Right lobe of liver (tissue), 4 donors: Measurements from ENCODE around the gene POLR1B.

Source experiments
- CTCF ChIP-seq, 4 donors: fragments of 200-600 bp in 3 of 4; fragments of 450-650 bp in 1 of 4; IDR thresholded peaks; one replicate each; pipeline versions ENCODE4 v1.5.1 to v1.8.0; 2016 to 2022; ENCODE audit warnings: antibody characterized with exemption in 4 of 4, mild to moderate bottlenecking in 2 of 4
- POLR2A ChIP-seq: fragments of 450-650 bp; IDR thresholded peaks from one replicate; pipeline ENCODE4 v1.6.1; 2017; ENCODE audit warnings: antibody characterized with exemption, mild to moderate bottlenecking
- donor health status: DM: no; HTN: no; CAD: no.
- donor health status: DM: no; HTN: no; CAD: no.
- donor health status: DM: no; HTN: yes; CAD: no.

DNA sequence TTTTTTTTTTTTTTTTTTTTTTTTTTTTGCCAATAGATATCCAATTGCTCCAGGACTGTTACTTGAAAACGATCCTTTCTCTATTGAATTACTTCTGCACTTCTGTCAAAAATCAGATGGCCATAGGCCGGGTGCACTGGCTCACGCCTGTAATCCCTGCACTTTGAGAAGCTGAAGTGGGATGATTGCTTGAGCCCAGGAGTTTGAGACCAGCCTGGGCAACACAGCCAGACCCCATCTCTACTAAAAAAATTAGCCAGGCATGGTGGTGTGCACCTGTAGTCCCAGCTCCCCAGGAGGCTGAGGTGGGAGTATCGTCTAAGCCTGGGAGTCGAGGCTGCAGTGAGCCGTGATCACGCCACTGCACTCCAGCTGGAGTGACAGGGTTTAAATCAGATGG, 37.8 kb downstream of the POLR1B start:
- TF ChIP-seq POLR2A, result no peak
- no peak for TF ChIP-seq CTCF (IDR thresholded peaks at IDR 0.05)
